GM12878 (cell line): ENCODE measurements around the gene ANKRD36C. TPM values are rescaled to one million over a fixed set of nuclear protein-coding genes. Genes with fewer than 3 reads are reported as not detected.
"Not testable (repeated sequence)": the region's sequence is repeated elsewhere in the genome, so short reads cannot be mapped to it uniquely, and the experiment has no call there.

Experiments used
- ATAC-seq: fragments of 200-7000 bp; cut with Tn5 transposase; 3 replicates; pipeline ENCODE4 v1.9.1; 2020; ENCODE audit warnings: mild to moderate bottlenecking, moderate library complexity
- BruUV-seq: library from RNA; stranded (reverse); fragments of 400-500 nt; replicated peaks from 2 replicates; lab custom pipeline; 2021; lab: Mats Ljungman, UMichigan
- CTCF ChIA-PET: fragments of 300-600 bp; sonication (Branson Sonifier 250); formaldehyde crosslinking; extraction: SDS; loops from one replicate; lab custom pipeline; 2021; ENCODE audit warnings: inconsistent platforms; lab: Yijun Ruan, JAX
- POLR2A ChIA-PET: fragments of 350-600 bp; formaldehyde crosslinking; extraction: SDS; loops from one replicate; lab custom pipeline; 2021; ENCODE audit warnings: inconsistent platforms; lab: Charles Lee
- RAD21 ChIA-PET: fragments of 300-600 bp; sonication (Branson Sonifier 250); formaldehyde crosslinking; loops from one replicate; lab custom pipeline; 2023; ENCODE audit warnings: antibody characterized with exemption; ENCODE audit not compliant: unreplicated experiment; lab: Charles Lee
- SMC1A ChIA-PET: fragments of 300-600 bp; sonication (Branson Sonifier 250); formaldehyde crosslinking; loops from one replicate; lab custom pipeline; 2023; ENCODE audit not compliant: unreplicated experiment, uncharacterized antibody; lab: Charles Lee
- DNase-seq: peaks from one replicate; pipeline ENCODE4 v3.0.0-alpha.2; 2011; ENCODE audit warnings: low read depth, low spot score
- FAIRE-seq: peaks from 3 replicates; lab custom pipeline; 2011; peaks lifted over from hg19 to GRCh38; lab: Jason Lieb, UNC
- H2AFZ ChIP-seq: 2 replicates; pipeline ENCODE4 v1.6.0; 2011; ENCODE audit warnings: low read depth, low read length, control low read depth; ENCODE audit not compliant: control insufficient read depth
- H3K27ac ChIP-seq: 2 replicates; pipeline ENCODE4 v1.5.1; 2011; ENCODE audit warnings: control low read depth; ENCODE audit not compliant: control insufficient read depth, insufficient read depth
- H3K27me3 ChIP-seq, 2 experiments: replicated peaks in 1 of 2; 2 replicates each; pipeline versions ENCODE4 v1.6.0 to v1.6.1; 2011; ENCODE audit warnings: low read length in 1 of 2; ENCODE audit not compliant: control insufficient read depth in 2 of 2, insufficient read depth in 2 of 2
- H3K36me3 ChIP-seq, 2 experiments: 2 replicates each; pipeline ENCODE4 v1.5.1; 2011; ENCODE audit warnings: low read length in 1 of 2; ENCODE audit not compliant: control insufficient read depth in 2 of 2, insufficient read depth in 2 of 2
- H3K4me1 ChIP-seq: 2 replicates; pipeline ENCODE4 v1.6.1; 2011; ENCODE audit warnings: mild to moderate bottlenecking, low read length, moderate library complexity, mixed read lengths; ENCODE audit not compliant: control insufficient read depth, insufficient read depth
- H3K4me2 ChIP-seq: 2 replicates; pipeline ENCODE4 v1.6.0; 2011; ENCODE audit warnings: control low read depth; ENCODE audit not compliant: control insufficient read depth, insufficient read depth
- H3K4me3 ChIP-seq: fragments of 200-600 bp; sonication (generic); 2 replicates; pipeline ENCODE4 v1.5.1; 2016
- H3K79me2 ChIP-seq: 2 replicates; pipeline ENCODE4 v1.6.0; 2011; ENCODE audit warnings: low read length; ENCODE audit not compliant: control insufficient read depth, insufficient read depth
- H3K9ac ChIP-seq: 2 replicates; pipeline ENCODE4 v1.8.0; 2011; ENCODE audit warnings: low read length, control low read depth, mixed read lengths; ENCODE audit not compliant: control insufficient read depth, insufficient read depth
- H3K9me3 ChIP-seq: replicated peaks from 3 replicates; pipeline ENCODE4 v1.5.1; 2011; ENCODE audit warnings: mild to moderate bottlenecking, low read length; ENCODE audit not compliant: control insufficient read depth, insufficient read depth
- H4K20me1 ChIP-seq: 2 replicates; pipeline ENCODE4 v1.6.0; 2011; ENCODE audit not compliant: control insufficient read depth, insufficient read depth
- ATF2 ChIP-seq: IDR thresholded peaks from 2 replicates; pipeline ENCODE4 v1.6.1; 2012; ENCODE audit warnings: low read length, inconsistent platforms
- ATF3 ChIP-seq: IDR thresholded peaks from 2 replicates; pipeline ENCODE4 v1.6.1; 2011; ENCODE audit warnings: low read depth, mild to moderate bottlenecking, low read length, moderate library complexity, borderline replicate concordance; ENCODE audit errors: extremely low read depth
- BCL3 ChIP-seq: IDR thresholded peaks from 2 replicates; pipeline ENCODE4 v1.6.1; 2011; ENCODE audit warnings: borderline replicate concordance, low read depth, mild to moderate bottlenecking, moderate library complexity, low read length; ENCODE audit not compliant: insufficient read depth, poor library complexity, severe bottlenecking
- CBFB ChIP-seq: IDR thresholded peaks from 2 replicates; pipeline ENCODE4 v1.6.1; 2016; ENCODE audit warnings: antibody characterized with exemption, low read depth
- DPF2 ChIP-seq: fragments of 450-650 bp; IDR thresholded peaks from 2 replicates; pipeline ENCODE4 v1.6.1; 2017; ENCODE audit warnings: mild to moderate bottlenecking
- ETV6 ChIP-seq, 2 experiments: fragments of 450-650 bp in 1 of 2; IDR thresholded peaks in 1 of 2; conservative IDR thresholded peaks in 1 of 2; 2 replicates each; pipeline ENCODE4 v1.6.1; 2014; ENCODE audit warnings: antibody characterized with exemption in 1 of 2, borderline replicate concordance in 1 of 2, low read depth in 1 of 2, mild to moderate bottlenecking in 1 of 2, moderate library complexity in 1 of 2
- EZH2 ChIP-seq: IDR thresholded peaks from 2 replicates; pipeline ENCODE4 v1.6.1; 2012; ENCODE audit warnings: low read depth, mild to moderate bottlenecking, control low read depth, inconsistent platforms, low read length, borderline replicate concordance; ENCODE audit not compliant: control insufficient read depth
- LARP7 ChIP-seq: fragments of 450-650 bp; IDR thresholded peaks from 2 replicates; pipeline ENCODE4 v1.6.1; 2017; ENCODE audit warnings: mild to moderate bottlenecking
- NBN ChIP-seq: fragments of 450-650 bp; IDR thresholded peaks from 2 replicates; pipeline ENCODE4 v1.6.1; 2016
- PKNOX1 ChIP-seq: fragments of 450-650 bp; IDR thresholded peaks from 2 replicates; pipeline ENCODE4 v1.6.1; 2016; ENCODE audit warnings: mild to moderate bottlenecking
- PML ChIP-seq: IDR thresholded peaks from 2 replicates; pipeline ENCODE4 v1.6.1; 2012; ENCODE audit warnings: low read length, inconsistent platforms
- SREBF1 ChIP-seq: IDR thresholded peaks from 2 replicates; pipeline ENCODE4 v1.6.1; 2012; ENCODE audit warnings: mild to moderate bottlenecking, low read length
- TCF3 ChIP-seq: IDR thresholded peaks from 2 replicates; pipeline ENCODE4 v1.6.1; 2012; ENCODE audit warnings: low read depth, mild to moderate bottlenecking, low read length, borderline replicate concordance; ENCODE audit not compliant: insufficient read depth
- WRNIP1 ChIP-seq: IDR thresholded peaks from 2 replicates; pipeline ENCODE4 v1.6.1; 2011; ENCODE audit warnings: low read depth, low read length, improper control_type of control experiment, borderline replicate concordance
- ZNF622 ChIP-seq: fragments of 450-650 bp; IDR thresholded peaks from 2 replicates; pipeline ENCODE4 v1.6.1; 2017; ENCODE audit warnings: mild to moderate bottlenecking, inconsistent platforms
- WGBS: methylation state at CpG from one replicate; pipeline ENCODE4 v1.1.6; 2016; ENCODE audit warnings: low lambda C conversion rate; ENCODE audit not compliant: insufficient replicate concordance, insufficient coverage; ENCODE audit errors: missing lambda C conversion rate; 5-methylcytosine and 5-hydroxymethylcytosine counted together
- in situ Hi-C: fragments of 300-500 bp; cut with MboI; formaldehyde crosslinking; loops from 9 replicates; pipeline ENCODE4 v1.14.3; 2018; ENCODE audit warnings: mixed read lengths
- intact Hi-C: fragments of 100-400 bp; cut with micrococcal nuclease; formaldehyde crosslinking; loops from one replicate; pipeline ENCODE4 v1.14.2; 2022; ENCODE audit not compliant: unreplicated experiment
- polyA plus RNA-seq, 11 experiments: library from polyadenylated mRNA; depleted of rRNA in 4 of 11; unstranded in 6 of 11; stranded (reverse) in 5 of 11; fragments of >200 nt; fragmentation: Nextera tagmentation in 4 of 11; fragmentation: Illumina TruSeq in 1 of 11; extraction: Ambion mirVana in 4 of 11; extraction: Trizol in 1 of 11; gene quantifications; 1 replicate in 1 of 11; 2 replicates in 10 of 11; pipeline versions ENCODE4 v1.2.1 to v1.2.3, GENCODE V29; 2011 to 2016; ENCODE audit warnings: inconsistent platforms in 2 of 11, missing spikeins in 2 of 11, low read depth in 1 of 11
- total RNA-seq, 4 experiments: library from RNA; depleted of rRNA in 3 of 4; stranded (reverse); fragments of >200 nt in 3 of 4; fragmentation: Illumina TruSeq in 1 of 4; extraction: Trizol in 1 of 4; gene quantifications; 2 replicates each; pipeline versions ENCODE4 v1.2.1 to v1.2.3, GENCODE V29; 2013 to 2021

The ANKRD36C gene
- total and polyA plus RNA-seq, 10 of the 15 experiments (the other 5 are each of a cell fraction or from before 2014, with no cell fraction given): 3.2 to 39.8 (median 19.5) TPM

GRCh38 chr2:95862121-95862520 lies 129.5 kb downstream of the ANKRD36C start:
- POLR2A ChIA-PET, BruUV-seq, H3K27me3 ChIP-seq, RAD21 ChIA-PET, ATAC-seq, H3K27ac ChIP-seq, H3K36me3 ChIP-seq, DNase-seq, H3K9me3 ChIP-seq, H3K79me2 ChIP-seq, H4K20me1 ChIP-seq, H3K9ac ChIP-seq, H3K4me1 ChIP-seq, SMC1A ChIA-PET, H3K4me3 ChIP-seq, intact Hi-C loops, FAIRE-seq, H3K4me2 ChIP-seq, H2AFZ ChIP-seq, CTCF ChIA-PET, in situ Hi-C loops: not testable (repeated sequence)
- 95% methylated on average over 3 of the region's 3 CpGs for WGBS

GRCh38 chr2:95836151-95836550 lies 155.5 kb downstream of the ANKRD36C start:
- in situ Hi-C loops: no loop called here
- WGBS: 89% methylated on average over 8 of the region's 8 CpGs
- no peaks in the 10 kb centered on the region for H3K9me3 ChIP-seq
- no peak overlapping the region for H3K4me3 ChIP-seq
- CTCF ChIA-PET: no interaction called here
- no peaks in the 10 kb centered on the region for H3K36me3 ChIP-seq
- no peak for ATAC-seq
- no peaks in the 10 kb centered on the region for H4K20me1 ChIP-seq
- no peak overlapping the region for H3K4me2 ChIP-seq
- H3K4me1 ChIP-seq: no peaks in the 10 kb centered on the region
- no TSS peak for BruUV-seq
- POLR2A ChIA-PET: no interaction called here
- SMC1A ChIA-PET: no interaction called here
- no peak overlapping the region for H3K27ac ChIP-seq
- H3K79me2 ChIP-seq: no peaks in the 10 kb centered on the region
- no peak overlapping the region for H2AFZ ChIP-seq
- H3K27me3 ChIP-seq: no peaks in the 10 kb centered on the region
- H3K9ac ChIP-seq: no peak overlapping the region
- FAIRE-seq: no peak
- intact Hi-C loops: no loop called here
- no peak for DNase-seq
- RAD21 ChIA-PET: no interaction called here
- TF ChIP-seq WRNIP1 (no peak), SREBF1 (no peak), BCL3 (no peak), ZNF622 (no peak), ETV6 (conservative IDR thresholded peaks at IDR 0.05 in 1 of 2, IDR thresholded peaks at IDR 0.05 in 1 of 2; ENCODE audit: borderline replicate concordance in 1 of 2, low read depth in 1 of 2) (no peak), TCF3 (no peak), EZH2 (no peak), DPF2 (no peak), PML (no peak), ATF3 (no peak), CBFB (no peak), LARP7 (no peak), NBN (no peak), PKNOX1 (no peak), ATF2 (no peak)
